MM.1S (cell line): ENCODE results near the gene MAPK6.
A peak's percentile ranks its signal among the peaks of the same experiment; 100 is the strongest.

Experiments used
- DNase-seq: peaks from one replicate; pipeline ENCODE4 v3.0.0-alpha.2; 2015
- H2AFZ ChIP-seq: fragments of 300-600 bp; sonication (generic); 2 replicates; pipeline ENCODE4 v1.6.0; 2016; ENCODE audit warnings: antibody characterized with exemption, low read length
- H3F3A ChIP-seq: fragments of 300-600 bp; sonication (generic); 2 replicates; pipeline ENCODE4 v1.6.1; 2016; ENCODE audit warnings: mild to moderate bottlenecking, antibody characterized with exemption, low read length, moderate library complexity, mixed read lengths; ENCODE audit not compliant: insufficient read depth
- H3K27ac ChIP-seq: fragments of 300-600 bp; sonication (generic); 2 replicates; pipeline ENCODE4 v1.5.1; 2016; ENCODE audit warnings: mild to moderate bottlenecking, low read length
- H3K27me3 ChIP-seq: fragments of 300-600 bp; sonication (generic); replicated peaks from 2 replicates; pipeline ENCODE4 v1.6.0; 2016; ENCODE audit warnings: low read length; ENCODE audit not compliant: insufficient read depth
- H3K36me3 ChIP-seq: fragments of 300-600 bp; sonication (generic); replicated peaks from 2 replicates; pipeline ENCODE4 v1.6.1; 2016; ENCODE audit warnings: mild to moderate bottlenecking, low read length, mixed read lengths; ENCODE audit not compliant: insufficient read depth
- H3K4me1 ChIP-seq: fragments of 300-600 bp; sonication (generic); 2 replicates; pipeline ENCODE4 v1.6.1; 2016; ENCODE audit warnings: low read length, mixed read lengths
- H3K4me2 ChIP-seq: fragments of 300-600 bp; sonication (generic); 2 replicates; pipeline ENCODE4 v1.6.0; 2016; ENCODE audit warnings: low read depth, low read length
- H3K4me3 ChIP-seq: fragments of 300-600 bp; sonication (generic); 2 replicates; pipeline ENCODE4 v1.5.1; 2016; ENCODE audit warnings: low read length, mixed read lengths
- H3K79me2 ChIP-seq: fragments of 300-600 bp; sonication (generic); 2 replicates; pipeline ENCODE4 v1.6.1; 2016; ENCODE audit warnings: mixed run types, low read length, mixed read lengths
- H3K9ac ChIP-seq: fragments of 300-600 bp; sonication (generic); 2 replicates; pipeline ENCODE4 v1.6.1; 2016; ENCODE audit warnings: low read length, mixed read lengths
- H3K9me2 ChIP-seq: fragments of 300-600 bp; sonication (generic); replicated peaks from 2 replicates; pipeline ENCODE4 v1.6.1; 2016; ENCODE audit warnings: mild to moderate bottlenecking, low read length, mixed read lengths; ENCODE audit not compliant: insufficient read depth
- H3K9me3 ChIP-seq: fragments of 300-600 bp; sonication (generic); replicated peaks from 2 replicates; pipeline ENCODE4 v1.6.1; 2016; ENCODE audit warnings: mild to moderate bottlenecking, low read length, mixed read lengths; ENCODE audit not compliant: insufficient read depth
- H4K20me1 ChIP-seq: fragments of 300-600 bp; sonication (generic); 2 replicates; pipeline ENCODE4 v1.6.1; 2016; ENCODE audit warnings: mild to moderate bottlenecking, low read length, moderate library complexity, mixed read lengths; ENCODE audit not compliant: insufficient read depth
- CTCF ChIP-seq: fragments of 300-600 bp; sonication (generic); IDR thresholded peaks from 2 replicates; pipeline ENCODE4 v1.5.1; 2016; ENCODE audit warnings: antibody characterized with exemption, low read length, mixed read lengths
- EZH2 ChIP-seq: fragments of 300-600 bp; sonication (generic); optimal IDR thresholded peaks from 2 replicates; pipeline ENCODE3; 2017; ENCODE audit warnings: low read depth, mild to moderate bottlenecking, antibody characterized with exemption, low read length, mixed read lengths
- EZH2phosphoT487 ChIP-seq: fragments of 300-600 bp; sonication (generic); IDR thresholded peaks from 2 replicates; pipeline ENCODE4 v1.6.1; 2018; ENCODE audit warnings: antibody characterized with exemption, low read length

The MAPK6 gene

GRCh38 chr15:52100807-52101442 lies 81.9 kb downstream of the MAPK6 start:
- no peak for DNase-seq
- Histone ChIP-seq H3K4me1 (0 out of 2 replicates have a peak, but pooled peaks cover 8% of the 10 kb centered on the region), H2AFZ (no peak overlapping the region)

GRCh38 chr15:52101542-52102323 lies 82.7 kb downstream of the MAPK6 start:
- no peak for TF ChIP-seq CTCF
- no peak for TF ChIP-seq EZH2
- no peak for TF ChIP-seq EZH2phosphoT487
- Histone ChIP-seq H3K79me2 (no peaks in the 10 kb centered on the region), H2AFZ (no peak overlapping the region), H3K4me1 (0 out of 2 replicates have a peak, but pooled peaks cover 8% of the 10 kb centered on the region), H3K9ac (no peak overlapping the region), H3K27me3 (no peaks in the 10 kb centered on the region), H3K27ac (peak overlapping the region; percentile 12; the same call in 1 of the 2 replicates), H4K20me1 (no peaks in the 10 kb centered on the region), H3K9me2 (no peaks in the 10 kb centered on the region), H3K4me3 (no peak overlapping the region), H3K36me3 (no peaks in the 10 kb centered on the region), H3K9me3 (no peaks in the 10 kb centered on the region), H3K4me2 (peak overlapping the region; percentile 27; the same call in 1 of the 2 replicates), H3F3A (peaks cover 3% of the 10 kb centered on the region; the same call in 1 of the 2 replicates)
- peak; percentile 39 for DNase-seq

More at GRCh38 chr15:52100807-52101442, 81.9 kb downstream of the MAPK6 start:
- Histone ChIP-seq H3K4me2 (no peak overlapping the region), H3K27ac (no peak overlapping the region), H3K27me3 (no peaks in the 10 kb centered on the region), H3K79me2 (no peaks in the 10 kb centered on the region), H3F3A (peaks cover 3% of the 10 kb centered on the region; the same call in 1 of the 2 replicates), H3K36me3 (no peaks in the 10 kb centered on the region), H3K9ac (no peak overlapping the region), H4K20me1 (no peaks in the 10 kb centered on the region), H3K4me3 (no peak overlapping the region), H3K9me2 (no peaks in the 10 kb centered on the region), H3K9me3 (no peaks in the 10 kb centered on the region)
- no peak for TF ChIP-seq EZH2
- no peak for TF ChIP-seq CTCF
- no peak for TF ChIP-seq EZH2phosphoT487

- Histone ChIP-seq H3K9me3 (no peaks in the 10 kb centered on the region), H3K9ac (no peak overlapping the region), H3K4me2 (peak overlapping the region; percentile 27; the same call in 1 of the 2 replicates), H3K27ac (peak overlapping the region; percentile 12; the same call in 1 of the 2 replicates), H3K79me2 (no peaks in the 10 kb centered on the region), H3K4me3 (no peak overlapping the region), H3F3A (peaks cover 3% of the 10 kb centered on the region; the same call in 1 of the 2 replicates), H3K27me3 (no peaks in the 10 kb centered on the region), H3K36me3 (no peaks in the 10 kb centered on the region), H3K4me1 (0 out of 2 replicates have a peak, but pooled peaks cover 8% of the 10 kb centered on the region), H3K9me2 (no peaks in the 10 kb centered on the region), H2AFZ (no peak overlapping the region), H4K20me1 (no peaks in the 10 kb centered on the region)
- TF ChIP-seq CTCF, result no peak
- TF ChIP-seq EZH2, result no peak
- TF ChIP-seq EZH2phosphoT487, result no peak
- no peak for DNase-seq
These were observed 83.4 kb downstream of the MAPK6 start for GRCh38 chr15:52102463-52102862.
